Endothelial cell of umbilical vein (primary cell): ENCODE data around the gene E2F2.

Source experiments
- GATA2 ChIP-seq: IDR thresholded peaks from 2 replicates; pipeline ENCODE4 v1.7.0; 2011; ENCODE audit warnings: low read depth, mild to moderate bottlenecking, moderate library complexity, mixed read lengths, low read length; ENCODE audit not compliant: insufficient read length, insufficient read depth
- POLR2A ChIP-seq: IDR thresholded peaks from 2 replicates; pipeline ENCODE4 v1.6.1; 2012; ENCODE audit warnings: low read depth, mild to moderate bottlenecking, control low read depth, low read length

DNA sequence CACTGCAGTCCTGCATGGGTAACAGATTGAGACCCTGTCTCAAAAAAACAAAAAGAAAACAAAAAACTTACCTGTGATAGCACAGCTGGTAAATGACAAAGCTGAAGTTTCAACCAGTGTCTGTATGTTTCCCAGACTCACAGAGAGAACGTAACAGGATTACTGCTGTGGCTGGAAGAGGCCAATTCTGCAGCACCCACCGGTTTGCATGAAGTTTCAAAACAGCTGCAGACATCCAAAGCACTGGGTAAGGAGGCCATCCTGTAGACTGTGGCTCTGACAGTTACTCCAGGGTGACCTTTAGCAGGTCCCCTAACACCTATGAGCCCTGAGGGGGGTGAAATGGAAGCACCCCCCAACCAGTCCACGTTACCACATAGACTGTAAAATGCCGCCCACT is 20.8 kb upstream of the E2F2 start:
- TF ChIP-seq GATA2 (no peak), POLR2A (no peak)
